Measurements from ENCODE around the gene ODAD3.
A peak's percentile ranks its signal among the peaks of the same experiment; 100 is the strongest.
"Not testable (repeated sequence)": the region's sequence is repeated elsewhere in the genome, so short reads cannot be mapped to it uniquely, and the experiment has no call there.

ODAD3 gene

GRCh38 chr19:11435057-11435832, at the start of gene ODAD3, which contains the start of gene PRKCSH:
Gene ODAD3, minus strand, starts transcription at chr19:11435121. Its CDS starts 105 bp downstream, at chr19:11435016.
Gene PRKCSH, plus strand, starts transcription at chr19:11435635. Its CDS starts 483 bp downstream, at chr19:11436118.
- DNase-seq: peak; percentile 98

GRCh38 chr19:11483366-11484111, 48.6 kb upstream of the ODAD3 start:
- no peak for DNase-seq

GRCh38 chr19:11482384-11483050, 47.6 kb upstream of the ODAD3 start:
- DNase-seq: peak; percentile 84

- DNase-seq: peak; percentile 55
Measured at GRCh38 chr19:11481534-11482383, 46.8 kb upstream of the ODAD3 start.

- no peak for DNase-seq
Measured at GRCh38 chr19:11480715-11481533, 46.0 kb upstream of the ODAD3 start, which contains the start of gene ELAVL3. Gene ELAVL3, minus strand, starts transcription at chr19:11481046. Its CDS starts 438 bp downstream, at chr19:11480608.

- DNase-seq: no peak
Measured at GRCh38 chr19:11479898-11480714, 45.2 kb upstream of the ODAD3 start.

GRCh38 chr19:11479090-11479897, 44.4 kb upstream of the ODAD3 start:
- DNase-seq: no peak

- DNase-seq: no peak
Measured at GRCh38 chr19:11478167-11479089, 43.5 kb upstream of the ODAD3 start.

- DNase-seq: no peak
Measured at GRCh38 chr19:11475861-11476260, 40.9 kb upstream of the ODAD3 start.

- DNase-seq: not testable (repeated sequence)
Measured at GRCh38 chr19:11475343-11475742, 40.4 kb upstream of the ODAD3 start.

- DNase-seq: no peak
Measured at GRCh38 chr19:11473725-11474124, 38.8 kb upstream of the ODAD3 start.

- DNase-seq: not testable (repeated sequence)
Measured at GRCh38 chr19:11468266-11468845, 33.4 kb upstream of the ODAD3 start.

- DNase-seq: no peak
Measured at GRCh38 chr19:11465600-11465999, 30.7 kb upstream of the ODAD3 start.

- DNase-seq: no peak
Measured at GRCh38 chr19:11464333-11465265, 29.7 kb upstream of the ODAD3 start.

- no peak for DNase-seq
Measured at GRCh38 chr19:11463391-11463790, 28.5 kb upstream of the ODAD3 start.

- no peak for DNase-seq
Measured at GRCh38 chr19:11461453-11461852, 26.5 kb upstream of the ODAD3 start.

GRCh38 chr19:11460207-11460606, 25.3 kb upstream of the ODAD3 start:
- no peak for DNase-seq
